HEK293 (cell line): ENCODE results near the gene MON2.

ENCODE experiments used
- CTCF ChIA-PET: fragments of 350-600 bp; formaldehyde crosslinking; extraction: SDS; loops from one replicate; lab custom pipeline; 2021; ENCODE audit warnings: antibody characterized with exemption; lab: Yijun Ruan, JAX
- POLR2A ChIA-PET: fragments of 300-600 bp; formaldehyde crosslinking; extraction: SDS; loops from one replicate; lab custom pipeline; 2020; ENCODE audit warnings: antibody characterized with exemption, inconsistent platforms; lab: Yijun Ruan, JAX
- H3K27ac ChIP-seq: fragments of 200-500 bp; sonication (Bioruptor generic); 2 replicates; pipeline ENCODE4 v1.5.1; 2014; ENCODE audit warnings: low read depth, low read length, control low read depth, inconsistent platforms; ENCODE audit errors: extremely low read depth
- H3K36me3 ChIP-seq, 2 experiments: fragments of 200-500 bp in 1 of 2; sonication (Bioruptor generic) in 1 of 2; 1 replicate in 1 of 2; 2 replicates in 1 of 2; pipeline ENCODE4 v1.5.1; 2014 to 2017; ENCODE audit warnings: inconsistent platforms in 2 of 2, low read length in 2 of 2; ENCODE audit not compliant: control insufficient read depth in 2 of 2, insufficient read depth in 1 of 2
- H3K4me1 ChIP-seq: fragments of 200-500 bp; sonication (Bioruptor generic); 2 replicates; pipeline ENCODE4 v1.5.1; 2014; ENCODE audit warnings: mild to moderate bottlenecking, low read length, inconsistent platforms; ENCODE audit not compliant: control insufficient read depth, insufficient read depth
- H3K4me3 ChIP-seq: 2 replicates; pipeline ENCODE4 v1.5.1; 2011; ENCODE audit warnings: low read depth, mild to moderate bottlenecking, control low read depth, low read length, moderate library complexity
- H3K9me3 ChIP-seq: fragments of 200-500 bp; sonication (Bioruptor generic); 2 replicates; pipeline ENCODE4 v1.5.1; 2014; ENCODE audit warnings: low read depth, low read length, inconsistent platforms; ENCODE audit not compliant: control insufficient read depth, insufficient read depth
- BCL11A ChIP-seq: fragments of 450-650 bp; formaldehyde crosslinking; IDR thresholded peaks from 2 replicates; pipeline ENCODE4 v1.5.1; 2016; ENCODE audit warnings: low read depth, missing biosample characterization, missing genetic modification characterization
- GLIS1 ChIP-seq: fragments of 450-650 bp; formaldehyde crosslinking; IDR thresholded peaks from 2 replicates; pipeline ENCODE4 v1.5.1; 2016; ENCODE audit warnings: missing biosample characterization, missing genetic modification characterization
- KLF1 ChIP-seq: fragments of 450-650 bp; formaldehyde crosslinking; IDR thresholded peaks from 2 replicates; pipeline ENCODE4 v1.5.1; 2016; ENCODE audit warnings: missing biosample characterization, missing genetic modification characterization
- MYNN ChIP-seq: fragments of 450-650 bp; formaldehyde crosslinking; IDR thresholded peaks from 2 replicates; pipeline ENCODE4 v1.5.1; 2016; ENCODE audit warnings: missing biosample characterization, missing genetic modification characterization, borderline replicate concordance
- PRDM1 ChIP-seq: fragments of 450-650 bp; formaldehyde crosslinking; IDR thresholded peaks from 2 replicates; pipeline ENCODE4; 2016; ENCODE audit warnings: missing biosample characterization, missing genetic modification characterization
- SALL2 ChIP-seq: fragments of 450-650 bp; formaldehyde crosslinking; IDR thresholded peaks from 2 replicates; pipeline ENCODE4 v1.5.0; 2017; ENCODE audit warnings: missing biosample characterization, mild to moderate bottlenecking, missing genetic modification characterization, borderline replicate concordance
- SP3 ChIP-seq: fragments of 450-650 bp; formaldehyde crosslinking; IDR thresholded peaks from 2 replicates; pipeline ENCODE4 v1.5.1; 2016; ENCODE audit warnings: missing biosample characterization, missing genetic modification characterization
- ZBTB17 ChIP-seq: fragments of 450-650 bp; formaldehyde crosslinking; IDR thresholded peaks from 2 replicates; pipeline ENCODE4 v1.5.1; 2016; ENCODE audit warnings: missing biosample characterization, missing genetic modification characterization
- ZBTB8A ChIP-seq: fragments of 450-650 bp; formaldehyde crosslinking; IDR thresholded peaks from 2 replicates; pipeline ENCODE4 v1.5.1; 2016; ENCODE audit warnings: missing biosample characterization, missing genetic modification characterization
- ZFHX2 ChIP-seq: fragments of 450-650 bp; formaldehyde crosslinking; conservative IDR thresholded peaks from 2 replicates; pipeline ENCODE4 v1.5.1; 2016; ENCODE audit warnings: missing biosample characterization, missing genetic modification characterization
- ZFP41 ChIP-seq: fragments of 450-650 bp; formaldehyde crosslinking; IDR thresholded peaks from 2 replicates; pipeline ENCODE4 v1.5.1; 2016; ENCODE audit warnings: missing biosample characterization, missing genetic modification characterization, borderline replicate concordance
- ZNF138 ChIP-seq: fragments of 450-650 bp; formaldehyde crosslinking; IDR thresholded peaks from 2 replicates; pipeline ENCODE4 v1.5.1; 2016; ENCODE audit warnings: missing biosample characterization, missing genetic modification characterization, borderline replicate concordance
- ZNF169 ChIP-seq: fragments of 450-650 bp; formaldehyde crosslinking; IDR thresholded peaks from 2 replicates; pipeline ENCODE4 v1.5.1; 2016; ENCODE audit warnings: missing biosample characterization, missing genetic modification characterization
- ZNF174 ChIP-seq: fragments of 450-650 bp; formaldehyde crosslinking; IDR thresholded peaks from 2 replicates; pipeline ENCODE4 v1.5.0; 2017; ENCODE audit warnings: missing biosample characterization, mild to moderate bottlenecking, missing genetic modification characterization
- ZNF2 ChIP-seq: fragments of 450-650 bp; formaldehyde crosslinking; IDR thresholded peaks from 2 replicates; pipeline ENCODE4 v1.5.1; 2016; ENCODE audit warnings: missing biosample characterization, missing genetic modification characterization
- ZNF202 ChIP-seq: fragments of 450-650 bp; formaldehyde crosslinking; IDR thresholded peaks from 2 replicates; pipeline ENCODE4 v1.5.1; 2016; ENCODE audit warnings: missing biosample characterization, missing genetic modification characterization, borderline replicate concordance
- ZNF214 ChIP-seq: fragments of 450-650 bp; formaldehyde crosslinking; IDR thresholded peaks from 2 replicates; pipeline ENCODE4 v1.5.1; 2017; ENCODE audit warnings: missing biosample characterization, mild to moderate bottlenecking, missing genetic modification characterization, borderline replicate concordance
- ZNF239 ChIP-seq: fragments of 450-650 bp; formaldehyde crosslinking; IDR thresholded peaks from 2 replicates; pipeline ENCODE4 v1.5.1; 2016; ENCODE audit warnings: missing biosample characterization, missing genetic modification characterization
- ZNF266 ChIP-seq: fragments of 450-650 bp; formaldehyde crosslinking; IDR thresholded peaks from 2 replicates; pipeline ENCODE4 v1.5.1; 2016; ENCODE audit warnings: missing biosample characterization, missing genetic modification characterization, low read depth
- ZNF341 ChIP-seq: fragments of 450-650 bp; formaldehyde crosslinking; IDR thresholded peaks from 2 replicates; pipeline ENCODE4; 2016; ENCODE audit warnings: low read depth, missing biosample characterization, missing genetic modification characterization
- ZNF473 ChIP-seq: fragments of 450-650 bp; formaldehyde crosslinking; IDR thresholded peaks from 2 replicates; pipeline ENCODE4 v1.5.1; 2017; ENCODE audit warnings: missing biosample characterization, missing genetic modification characterization
- ZNF48 ChIP-seq: fragments of 450-650 bp; formaldehyde crosslinking; IDR thresholded peaks from 2 replicates; pipeline ENCODE4 v1.5.1; 2016; ENCODE audit warnings: missing biosample characterization, missing genetic modification characterization
- ZNF501 ChIP-seq: fragments of 450-650 bp; formaldehyde crosslinking; IDR thresholded peaks from 2 replicates; pipeline ENCODE4 v1.5.1; 2016; ENCODE audit warnings: missing biosample characterization, missing genetic modification characterization
- ZNF510 ChIP-seq: fragments of 450-650 bp; formaldehyde crosslinking; IDR thresholded peaks from 2 replicates; pipeline ENCODE4 v1.5.1; 2018; ENCODE audit warnings: mild to moderate bottlenecking, missing genetic modification characterization, missing biosample characterization; ENCODE audit not compliant: insufficient replicate concordance
- ZNF514 ChIP-seq: fragments of 450-650 bp; formaldehyde crosslinking; IDR thresholded peaks from 2 replicates; pipeline ENCODE4 v1.5.1; 2016; ENCODE audit warnings: missing biosample characterization, missing genetic modification characterization
- ZNF548 ChIP-seq: fragments of 450-650 bp; formaldehyde crosslinking; IDR thresholded peaks from 2 replicates; pipeline ENCODE4 v1.5.1; 2016; ENCODE audit warnings: missing biosample characterization, missing genetic modification characterization
- ZNF558 ChIP-seq: fragments of 450-650 bp; formaldehyde crosslinking; IDR thresholded peaks from 2 replicates; pipeline ENCODE4 v1.5.1; 2016; ENCODE audit warnings: missing biosample characterization, missing genetic modification characterization
- ZNF596 ChIP-seq: fragments of 450-650 bp; IDR thresholded peaks from 2 replicates; pipeline ENCODE4 v1.5.0; 2018; ENCODE audit warnings: missing biosample characterization, mild to moderate bottlenecking, missing genetic modification characterization, moderate library complexity
- ZNF621 ChIP-seq: fragments of 450-650 bp; formaldehyde crosslinking; IDR thresholded peaks from 2 replicates; pipeline ENCODE4 v1.5.1; 2017; ENCODE audit warnings: missing biosample characterization, missing genetic modification characterization
- ZNF624 ChIP-seq: fragments of 450-650 bp; formaldehyde crosslinking; IDR thresholded peaks from 2 replicates; pipeline ENCODE4 v1.5.1; 2017; ENCODE audit warnings: missing biosample characterization, missing genetic modification characterization
- ZNF660 ChIP-seq: fragments of 450-650 bp; IDR thresholded peaks from 2 replicates; pipeline ENCODE4 v1.5.1; 2018; ENCODE audit warnings: missing biosample characterization, mild to moderate bottlenecking, missing genetic modification characterization
- ZNF76 ChIP-seq: fragments of 450-650 bp; formaldehyde crosslinking; IDR thresholded peaks from 2 replicates; pipeline ENCODE4; 2016; ENCODE audit warnings: low read depth, missing biosample characterization, missing genetic modification characterization, borderline replicate concordance
- ZNF768 ChIP-seq: fragments of 450-650 bp; formaldehyde crosslinking; IDR thresholded peaks from 2 replicates; pipeline ENCODE4 v1.5.1; 2018; ENCODE audit warnings: missing biosample characterization, mild to moderate bottlenecking, missing genetic modification characterization
- ZXDB ChIP-seq: fragments of 450-650 bp; formaldehyde crosslinking; IDR thresholded peaks from 2 replicates; pipeline ENCODE4 v1.5.1; 2016; ENCODE audit warnings: missing biosample characterization, missing genetic modification characterization
- TF ChIP-seq, protein P1 (sequence below): fragments of 450-650 bp; formaldehyde crosslinking; IDR thresholded peaks from 2 replicates; pipeline ENCODE4 v1.5.1; 2016; ENCODE audit warnings: missing biosample characterization, missing genetic modification characterization
- TF ChIP-seq, protein P2 (sequence below): fragments of 450-650 bp; formaldehyde crosslinking; IDR thresholded peaks from 2 replicates; pipeline ENCODE4; 2016; ENCODE audit warnings: missing biosample characterization, missing genetic modification characterization
- TF ChIP-seq, protein P3 (sequence below): fragments of 450-650 bp; formaldehyde crosslinking; IDR thresholded peaks from 2 replicates; pipeline ENCODE4 v1.5.1; 2016; ENCODE audit warnings: missing biosample characterization, missing genetic modification characterization

Gene MON2

DNA sequence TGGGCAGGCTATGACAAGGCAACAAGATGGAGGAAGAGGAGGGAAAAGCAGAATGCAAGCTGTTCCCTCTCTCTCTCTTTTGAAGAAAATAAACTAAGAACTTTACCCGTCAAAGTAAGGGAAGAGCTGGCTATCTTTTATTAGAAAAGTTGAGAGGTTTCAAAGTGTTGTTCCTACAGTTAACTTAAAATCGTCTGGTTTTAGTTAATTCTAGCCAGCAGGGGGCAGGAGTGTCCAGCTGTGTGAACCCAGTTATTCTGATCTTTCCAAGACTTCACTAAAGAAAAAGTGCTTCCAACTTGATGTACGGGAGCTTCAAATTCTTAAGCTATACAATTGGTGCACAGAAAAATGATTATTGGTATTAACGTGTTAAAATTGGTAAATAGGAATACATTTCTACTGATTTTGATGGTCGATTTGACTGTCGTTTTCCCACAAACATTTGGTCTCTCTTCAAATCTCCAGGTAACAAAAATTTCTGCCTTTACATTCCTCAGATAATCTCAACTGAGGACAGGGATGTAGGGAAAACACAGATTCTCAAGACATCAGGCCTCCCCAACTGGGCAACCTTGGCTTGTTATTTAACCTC lies 28.4 kb upstream of the MON2 start:
- H3K27ac ChIP-seq, result no peak overlapping the region
- ChIA-PET CTCF (interaction anchor here (0.6 to 5.5 kb wide), 45 partner anchors 9 to 633 kb away, joined by 3 to 90 read pairs (median 4); partner anchors contain the start of gene MON2), POLR2A (no interaction called here)
- no peak for TF ChIP-seq SALL2
- 0 out of 2 replicates have a peak, but pooled peaks have one; percentile 29 for TF ChIP-seq ZNF660 (tag by site-specific recombination)
- no peak for TF ChIP-seq SP3 (tag by site-specific recombination)
- no peak for TF ChIP-seq KLF1 (tag by site-specific recombination)
- TF ChIP-seq BCL11A, result no peak
- TF ChIP-seq, protein P1, sequence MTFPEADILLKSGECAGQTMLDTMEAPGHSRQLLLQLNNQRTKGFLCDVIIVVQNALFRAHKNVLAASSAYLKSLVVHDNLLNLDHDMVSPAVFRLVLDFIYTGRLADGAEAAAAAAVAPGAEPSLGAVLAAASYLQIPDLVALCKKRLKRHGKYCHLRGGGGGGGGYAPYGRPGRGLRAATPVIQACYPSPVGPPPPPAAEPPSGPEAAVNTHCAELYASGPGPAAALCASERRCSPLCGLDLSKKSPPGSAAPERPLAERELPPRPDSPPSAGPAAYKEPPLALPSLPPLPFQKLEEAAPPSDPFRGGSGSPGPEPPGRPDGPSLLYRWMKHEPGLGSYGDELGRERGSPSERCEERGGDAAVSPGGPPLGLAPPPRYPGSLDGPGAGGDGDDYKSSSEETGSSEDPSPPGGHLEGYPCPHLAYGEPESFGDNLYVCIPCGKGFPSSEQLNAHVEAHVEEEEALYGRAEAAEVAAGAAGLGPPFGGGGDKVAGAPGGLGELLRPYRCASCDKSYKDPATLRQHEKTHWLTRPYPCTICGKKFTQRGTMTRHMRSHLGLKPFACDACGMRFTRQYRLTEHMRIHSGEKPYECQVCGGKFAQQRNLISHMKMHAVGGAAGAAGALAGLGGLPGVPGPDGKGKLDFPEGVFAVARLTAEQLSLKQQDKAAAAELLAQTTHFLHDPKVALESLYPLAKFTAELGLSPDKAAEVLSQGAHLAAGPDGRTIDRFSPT (tag by site-specific recombination), result no peak
- no peak for TF ChIP-seq PRDM1 (tag by site-specific recombination)
- TF ChIP-seq ZNF596 (tag by site-specific recombination), result no peak
- no peak for TF ChIP-seq ZXDB
- no peak for TF ChIP-seq ZNF621 (tag by site-specific recombination)
- no peak for TF ChIP-seq ZNF768 (tag by site-specific recombination)
- no peak for TF ChIP-seq ZNF514
- TF ChIP-seq ZNF266 (tag by site-specific recombination), result no peak
- no peak for TF ChIP-seq ZNF169
- TF ChIP-seq ZBTB8A (tag by site-specific recombination), result no peak
- TF ChIP-seq MYNN (tag by site-specific recombination), result no peak
- no peak for TF ChIP-seq ZBTB17
- no peak for TF ChIP-seq ZFP41 (tag by site-specific recombination)
- TF ChIP-seq ZNF2 (tag by site-specific recombination), result 0 out of 2 replicates have a peak, but pooled peaks have one; percentile 41
- TF ChIP-seq ZNF548 (tag by site-specific recombination), result no peak
- TF ChIP-seq ZNF202, result no peak
- TF ChIP-seq ZNF558 (tag by site-specific recombination), result no peak
- no peak for TF ChIP-seq ZNF214
- TF ChIP-seq ZNF510 (tag by site-specific recombination), result no peak
- no peak for TF ChIP-seq ZNF624
- TF ChIP-seq ZNF138 (tag by site-specific recombination), result no peak
- TF ChIP-seq ZFHX2 (tag by site-specific recombination), result no peak
- 0 out of 2 replicates have a peak, but pooled peaks have one; percentile 21 for TF ChIP-seq ZNF501 (tag by site-specific recombination)
- no peak for TF ChIP-seq ZNF473 (tag by site-specific recombination)
- TF ChIP-seq, protein P2, sequence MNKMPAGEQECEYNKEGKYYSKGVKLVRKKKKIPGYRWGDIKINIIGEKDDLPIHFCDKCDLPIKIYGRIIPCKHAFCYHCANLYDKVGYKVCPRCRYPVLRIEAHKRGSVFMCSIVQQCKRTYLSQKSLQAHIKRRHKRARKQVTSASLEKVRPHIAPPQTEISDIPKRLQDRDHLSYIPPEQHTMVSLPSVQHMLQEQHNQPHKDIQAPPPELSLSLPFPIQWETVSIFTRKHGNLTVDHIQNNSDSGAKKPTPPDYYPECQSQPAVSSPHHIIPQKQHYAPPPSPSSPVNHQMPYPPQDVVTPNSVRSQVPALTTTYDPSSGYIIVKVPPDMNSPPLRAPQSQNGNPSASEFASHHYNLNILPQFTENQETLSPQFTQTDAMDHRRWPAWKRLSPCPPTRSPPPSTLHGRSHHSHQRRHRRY, result no peak
- TF ChIP-seq GLIS1, result no peak
- TF ChIP-seq ZNF174 (tag by site-specific recombination), result no peak
- TF ChIP-seq ZNF239, result no peak
- TF ChIP-seq, protein P3, sequence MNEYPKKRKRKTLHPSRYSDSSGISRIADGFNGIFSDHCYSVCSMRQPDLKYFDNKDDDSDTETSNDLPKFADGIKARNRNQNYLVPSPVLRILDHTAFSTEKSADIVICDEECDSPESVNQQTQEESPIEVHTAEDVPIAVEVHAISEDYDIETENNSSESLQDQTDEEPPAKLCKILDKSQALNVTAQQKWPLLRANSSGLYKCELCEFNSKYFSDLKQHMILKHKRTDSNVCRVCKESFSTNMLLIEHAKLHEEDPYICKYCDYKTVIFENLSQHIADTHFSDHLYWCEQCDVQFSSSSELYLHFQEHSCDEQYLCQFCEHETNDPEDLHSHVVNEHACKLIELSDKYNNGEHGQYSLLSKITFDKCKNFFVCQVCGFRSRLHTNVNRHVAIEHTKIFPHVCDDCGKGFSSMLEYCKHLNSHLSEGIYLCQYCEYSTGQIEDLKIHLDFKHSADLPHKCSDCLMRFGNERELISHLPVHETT (tag by site-specific recombination), result no peak
- no peak for TF ChIP-seq ZNF76 (tag by site-specific recombination)
- TF ChIP-seq ZNF341 (tag by site-specific recombination), result no peak
- TF ChIP-seq ZNF48 (tag by site-specific recombination), result no peak

More for the DNA sequence above, 28.4 kb upstream of the MON2 start:
- Histone ChIP-seq H3K4me3 (no peak overlapping the region), H3K9me3 (no peaks in the 10 kb centered on the region), H3K4me1 (no peaks in the 10 kb centered on the region), H3K36me3 (no peaks in the 10 kb centered on the region)
